ENCODE data around the gene THOC7.

THOC7 gene

GRCh38 chr3:63896332-63897030, 32.9 kb upstream of the THOC7 start:
- DNase-seq (ENCODE audit: insufficient read length, low spot score) = no peak

GRCh38 chr3:63895422-63896189, 32.0 kb upstream of the THOC7 start:
- no peak for TF ChIP-seq CTCF (IDR thresholded peaks at IDR 0.05; ENCODE audit: insufficient read depth, missing control alignments)
- DNase-seq (ENCODE audit: insufficient read length, low spot score) (no peak), FAIRE-seq (no peak)

More at GRCh38 chr3:63896332-63897030, 32.9 kb upstream of the THOC7 start:
- TF ChIP-seq CTCF (IDR thresholded peaks at IDR 0.05; ENCODE audit: insufficient read depth, missing control alignments) = no peak
- FAIRE-seq = peak; percentile 70

DNA sequence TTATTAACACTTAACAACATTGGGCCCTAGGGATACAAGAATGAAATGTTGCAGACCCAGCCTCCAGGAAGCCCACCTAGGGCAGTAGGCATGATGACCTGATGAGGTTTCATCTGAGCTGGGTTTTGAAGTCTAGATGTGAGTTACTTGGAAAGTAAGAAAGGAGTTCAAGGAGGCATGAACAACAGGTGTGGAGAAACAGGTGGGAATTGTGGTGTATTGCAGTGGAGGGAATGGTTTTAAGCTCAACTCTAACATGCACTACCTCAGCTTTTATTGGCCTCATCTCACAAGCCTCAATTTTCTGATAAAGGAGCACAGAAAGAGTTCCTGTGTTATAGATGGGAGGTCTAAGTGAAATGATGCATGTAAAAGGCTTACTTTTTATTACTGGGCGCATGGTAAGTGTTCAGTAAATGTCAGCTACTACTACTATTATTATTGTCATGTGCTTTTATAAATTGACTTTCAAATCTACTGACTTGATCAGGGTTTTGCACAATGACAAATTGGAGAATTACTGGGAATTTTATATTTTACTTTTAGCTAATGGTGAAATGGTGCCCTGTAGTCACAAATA, 29.3 kb upstream of the THOC7 start:
- DNase-seq (ENCODE audit: insufficient read length, low spot score) (no peak), FAIRE-seq (no peak)
- no peak for TF ChIP-seq CTCF (IDR thresholded peaks at IDR 0.05; ENCODE audit: insufficient read depth, missing control alignments)

DNA sequence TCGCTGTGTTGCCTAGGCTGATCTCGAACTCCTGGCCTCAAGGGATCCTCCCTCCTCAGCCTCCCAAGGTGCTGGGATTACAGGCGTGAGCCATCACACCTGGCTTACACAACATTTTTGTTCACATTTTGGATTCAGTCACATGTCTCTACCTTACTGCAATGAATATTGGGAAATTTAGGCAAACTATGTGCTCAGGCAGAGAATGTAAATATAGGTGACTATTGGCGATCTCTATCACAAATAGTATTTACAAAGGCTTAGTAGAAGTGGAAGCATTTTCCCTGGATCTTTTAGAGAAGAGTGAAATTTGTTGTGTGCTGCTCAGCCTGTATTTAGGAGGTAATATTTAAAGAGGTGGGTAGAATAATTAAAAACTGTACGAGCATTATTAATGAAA, 27.9 kb upstream of the THOC7 start:
- no peak for FAIRE-seq
- TF ChIP-seq CTCF (IDR thresholded peaks at IDR 0.05; ENCODE audit: insufficient read depth, missing control alignments) = no peak
- no peak for DNase-seq (ENCODE audit: insufficient read length, low spot score)

DNA sequence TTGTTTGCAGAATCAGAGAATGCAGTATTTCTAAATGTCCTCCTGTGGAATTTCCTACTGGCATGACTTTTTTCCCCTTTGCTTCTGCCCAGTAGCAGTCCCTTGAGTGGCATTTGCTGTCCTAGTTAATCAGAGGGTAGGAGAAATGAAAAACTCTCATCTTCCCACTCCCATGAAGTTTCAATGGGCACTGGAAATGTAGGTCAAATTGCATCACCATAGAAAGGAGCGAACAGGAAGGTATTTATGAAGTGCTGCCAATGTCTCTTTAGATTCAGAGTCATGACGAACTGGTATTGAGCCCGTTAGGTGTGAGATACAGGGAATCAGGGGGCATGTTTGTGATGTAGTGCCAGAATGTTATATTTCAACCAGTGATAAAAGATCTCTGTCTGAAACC, 23.3 kb upstream of the THOC7 start:
- no peak for FAIRE-seq

DNA sequence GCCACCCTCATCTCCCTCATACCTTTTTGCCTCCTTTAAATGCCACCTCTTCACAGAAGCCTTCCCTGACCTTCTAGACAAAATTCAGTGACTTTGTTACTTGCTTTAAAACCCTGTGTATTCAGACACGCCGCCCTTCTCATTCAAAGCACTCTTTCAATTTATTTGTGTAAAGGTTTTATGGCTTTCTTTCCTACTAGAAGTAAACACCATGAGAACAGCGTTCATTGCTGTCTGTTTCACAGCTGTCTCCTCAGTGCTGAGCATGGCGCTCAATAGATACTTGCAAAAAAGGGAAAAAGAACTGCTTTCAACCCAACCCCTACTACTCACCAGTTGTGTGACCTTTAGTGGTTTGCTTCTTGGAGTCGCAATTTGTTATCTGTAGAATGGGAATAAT, 17.0 kb upstream of the THOC7 start:
- FAIRE-seq (peak; percentile 21), DNase-seq (ENCODE audit: insufficient read length, low spot score) (no peak)
- no peak for TF ChIP-seq CTCF (IDR thresholded peaks at IDR 0.05; ENCODE audit: insufficient read depth, missing control alignments)

More for the DNA sequence above, 23.3 kb upstream of the THOC7 start:
- DNase-seq (ENCODE audit: insufficient read length, low spot score) = no peak
- no peak for TF ChIP-seq CTCF (IDR thresholded peaks at IDR 0.05; ENCODE audit: insufficient read depth, missing control alignments)
